K562 (cell line): ENCODE results near the gene CDCA3.
A peak's percentile ranks its signal among the peaks of the same experiment; 100 is the strongest.

Experiments
- ELF4 ChIP-seq: fragments of 450-650 bp; formaldehyde crosslinking; IDR thresholded peaks from 2 replicates; pipeline ENCODE4 v1.4.0; 2022; ENCODE audit warnings: missing genetic modification characterization
- TF ChIP-seq, protein P1 (sequence below), 3 experiments: IDR thresholded peaks in 2 of 3; conservative IDR thresholded peaks in 1 of 3; 2 replicates each; pipeline ENCODE4 v1.5.1; 2011 to 2012; ENCODE audit warnings: low read length in 3 of 3, mild to moderate bottlenecking in 3 of 3, control low read depth in 2 of 3, improper control_type of control experiment in 1 of 3, inconsistent platforms in 1 of 3, low read depth in 1 of 3, mixed read lengths in 1 of 3, moderate library complexity in 1 of 3; ENCODE audit not compliant: insufficient read depth in 2 of 3

GRCh38 chr12:6867413-6868210 is 16.5 kb upstream of the CDCA3 start, which contains the start of gene TPI1:
- TF ChIP-seq ELF4, result no peak
- TF ChIP-seq, protein P1, sequence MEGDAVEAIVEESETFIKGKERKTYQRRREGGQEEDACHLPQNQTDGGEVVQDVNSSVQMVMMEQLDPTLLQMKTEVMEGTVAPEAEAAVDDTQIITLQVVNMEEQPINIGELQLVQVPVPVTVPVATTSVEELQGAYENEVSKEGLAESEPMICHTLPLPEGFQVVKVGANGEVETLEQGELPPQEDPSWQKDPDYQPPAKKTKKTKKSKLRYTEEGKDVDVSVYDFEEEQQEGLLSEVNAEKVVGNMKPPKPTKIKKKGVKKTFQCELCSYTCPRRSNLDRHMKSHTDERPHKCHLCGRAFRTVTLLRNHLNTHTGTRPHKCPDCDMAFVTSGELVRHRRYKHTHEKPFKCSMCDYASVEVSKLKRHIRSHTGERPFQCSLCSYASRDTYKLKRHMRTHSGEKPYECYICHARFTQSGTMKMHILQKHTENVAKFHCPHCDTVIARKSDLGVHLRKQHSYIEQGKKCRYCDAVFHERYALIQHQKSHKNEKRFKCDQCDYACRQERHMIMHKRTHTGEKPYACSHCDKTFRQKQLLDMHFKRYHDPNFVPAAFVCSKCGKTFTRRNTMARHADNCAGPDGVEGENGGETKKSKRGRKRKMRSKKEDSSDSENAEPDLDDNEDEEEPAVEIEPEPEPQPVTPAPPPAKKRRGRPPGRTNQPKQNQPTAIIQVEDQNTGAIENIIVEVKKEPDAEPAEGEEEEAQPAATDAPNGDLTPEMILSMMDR (IDR thresholded peaks at IDR 0.05 in 2 of 3, conservative IDR thresholded peaks at IDR 0.05 in 1 of 3; ENCODE audit: insufficient read depth in 2 of 3, low read depth in 1 of 3, low read length in 3 of 3), result 0 out of 6 replicates have a peak, but pooled peaks of 1 of the 3 experiments have one; percentile 3
